ENCODE measurements around the gene CFAP77.

The CFAP77 gene

DNA sequence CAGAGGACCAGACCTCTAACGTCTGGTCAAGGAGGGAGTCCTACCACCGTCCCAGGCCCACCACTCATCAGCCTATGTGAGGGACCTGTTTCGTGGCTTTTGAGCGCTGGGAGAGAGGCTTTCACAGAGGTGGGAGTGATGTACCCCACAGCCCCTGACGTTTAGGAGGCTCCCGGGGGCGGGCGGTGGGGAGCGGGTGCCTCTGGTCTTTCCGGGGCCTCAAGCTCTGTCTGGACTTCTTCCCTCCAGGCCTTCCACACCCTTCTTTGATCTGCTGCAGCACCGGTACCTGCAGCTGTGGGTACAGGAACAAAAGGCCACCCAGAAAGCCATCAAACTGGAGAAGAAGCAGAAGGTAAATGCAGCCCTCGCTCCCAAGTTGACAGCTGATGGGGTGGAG is 127.3 kb downstream of the CFAP77 start:
- DNase-seq: no peak
- in situ Hi-C loops (cut with MboI; ENCODE audit: low pct_unique_long_range_greater_than_20kb, low sequenced_read_pairs): no loop called here

- in situ Hi-C loops (cut with MboI; ENCODE audit: low pct_unique_long_range_greater_than_20kb, low sequenced_read_pairs): no loop called here
- no peak for DNase-seq
Measured at GRCh38 chr9:132538071-132538470, 128.1 kb downstream of the CFAP77 start.

- no peak for DNase-seq
- in situ Hi-C loops (cut with MboI; ENCODE audit: low pct_unique_long_range_greater_than_20kb, low sequenced_read_pairs): no loop called here
Measured at GRCh38 chr9:132539096-132539495, 129.1 kb downstream of the CFAP77 start.

- in situ Hi-C loops (cut with MboI; ENCODE audit: low pct_unique_long_range_greater_than_20kb, low sequenced_read_pairs): no loop called here
- no peak for DNase-seq
Measured at GRCh38 chr9:132541051-132541450, 131.0 kb downstream of the CFAP77 start.

DNA sequence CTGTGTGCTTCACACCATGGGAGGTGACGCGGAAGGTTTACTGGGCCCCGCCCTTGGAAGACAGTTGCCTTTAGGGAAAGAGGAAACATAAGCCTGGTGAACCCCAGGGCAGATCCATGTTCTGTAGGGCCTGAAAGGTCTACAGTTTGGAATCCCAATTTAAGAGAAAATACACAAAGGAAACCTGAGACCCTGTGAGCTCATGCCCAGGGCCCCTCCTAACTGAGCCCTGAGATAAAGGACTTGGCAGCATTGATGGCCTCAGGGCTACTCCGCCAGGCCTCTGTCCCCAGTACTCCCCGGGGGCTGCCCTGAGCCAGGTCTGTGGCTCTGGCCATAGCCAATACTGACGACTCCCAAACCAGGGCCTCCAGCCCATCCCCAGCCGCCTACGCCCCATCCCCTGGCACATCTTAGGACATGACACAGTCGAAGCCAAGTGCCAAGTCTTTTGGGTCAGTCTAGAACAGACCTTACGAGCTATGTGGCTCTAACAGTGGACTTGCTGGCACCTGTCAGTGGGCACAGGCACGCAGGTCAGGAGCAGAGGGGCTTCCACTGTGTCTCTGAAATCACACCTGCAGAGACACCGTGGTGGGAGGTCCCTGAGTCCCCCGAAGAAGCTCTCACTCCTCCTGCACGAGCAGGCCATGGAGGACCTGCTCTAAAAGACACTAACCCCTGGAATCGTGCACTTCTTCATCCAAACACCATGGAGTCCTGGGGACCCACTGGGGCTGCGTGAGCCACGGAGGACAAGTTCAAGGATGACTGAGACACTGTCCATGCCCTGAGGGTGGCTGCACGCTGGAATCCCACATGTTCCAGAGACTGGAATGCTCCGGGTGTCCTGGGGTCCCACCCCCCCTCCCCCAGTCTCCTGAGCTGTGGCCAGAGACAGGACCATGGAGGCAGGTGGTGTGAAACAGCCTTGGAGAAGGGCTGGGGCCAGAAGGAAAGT is 132.1 kb downstream of the CFAP77 start:
- in situ Hi-C loops (cut with MboI; ENCODE audit: low pct_unique_long_range_greater_than_20kb, low sequenced_read_pairs): no loop called here
- DNase-seq: no peak

GRCh38 chr9:132543251-132543650 is 133.2 kb downstream of the CFAP77 start:
- in situ Hi-C loops (cut with MboI; ENCODE audit: low pct_unique_long_range_greater_than_20kb, low sequenced_read_pairs): no loop called here
- DNase-seq: no peak

GRCh38 chr9:132543960-132544359 is 133.9 kb downstream of the CFAP77 start:
- in situ Hi-C loops (cut with MboI; ENCODE audit: low pct_unique_long_range_greater_than_20kb, low sequenced_read_pairs): no loop called here
- no peak for DNase-seq

DNA sequence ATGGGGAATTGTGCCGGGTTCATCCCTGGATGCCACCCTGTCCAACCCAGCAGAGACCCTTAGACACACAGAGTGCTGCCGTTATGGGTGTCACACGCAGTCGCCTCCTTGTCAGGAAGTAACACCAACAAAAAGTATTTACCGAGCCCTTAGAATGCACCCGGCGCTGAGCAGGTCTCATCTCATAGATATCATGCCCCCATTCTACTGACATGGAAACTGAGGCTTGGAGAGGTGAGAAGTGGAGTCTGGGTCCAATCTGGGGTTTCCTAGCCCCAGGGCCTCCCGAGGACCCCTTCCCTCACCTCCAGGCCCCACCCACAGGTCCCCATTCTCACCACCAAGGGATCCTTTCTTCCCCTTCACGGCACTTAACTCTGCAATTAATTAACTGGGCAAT is 135.6 kb downstream of the CFAP77 start:
- DNase-seq: no peak
- in situ Hi-C loops (cut with MboI; ENCODE audit: low pct_unique_long_range_greater_than_20kb, low sequenced_read_pairs): no loop called here

DNA sequence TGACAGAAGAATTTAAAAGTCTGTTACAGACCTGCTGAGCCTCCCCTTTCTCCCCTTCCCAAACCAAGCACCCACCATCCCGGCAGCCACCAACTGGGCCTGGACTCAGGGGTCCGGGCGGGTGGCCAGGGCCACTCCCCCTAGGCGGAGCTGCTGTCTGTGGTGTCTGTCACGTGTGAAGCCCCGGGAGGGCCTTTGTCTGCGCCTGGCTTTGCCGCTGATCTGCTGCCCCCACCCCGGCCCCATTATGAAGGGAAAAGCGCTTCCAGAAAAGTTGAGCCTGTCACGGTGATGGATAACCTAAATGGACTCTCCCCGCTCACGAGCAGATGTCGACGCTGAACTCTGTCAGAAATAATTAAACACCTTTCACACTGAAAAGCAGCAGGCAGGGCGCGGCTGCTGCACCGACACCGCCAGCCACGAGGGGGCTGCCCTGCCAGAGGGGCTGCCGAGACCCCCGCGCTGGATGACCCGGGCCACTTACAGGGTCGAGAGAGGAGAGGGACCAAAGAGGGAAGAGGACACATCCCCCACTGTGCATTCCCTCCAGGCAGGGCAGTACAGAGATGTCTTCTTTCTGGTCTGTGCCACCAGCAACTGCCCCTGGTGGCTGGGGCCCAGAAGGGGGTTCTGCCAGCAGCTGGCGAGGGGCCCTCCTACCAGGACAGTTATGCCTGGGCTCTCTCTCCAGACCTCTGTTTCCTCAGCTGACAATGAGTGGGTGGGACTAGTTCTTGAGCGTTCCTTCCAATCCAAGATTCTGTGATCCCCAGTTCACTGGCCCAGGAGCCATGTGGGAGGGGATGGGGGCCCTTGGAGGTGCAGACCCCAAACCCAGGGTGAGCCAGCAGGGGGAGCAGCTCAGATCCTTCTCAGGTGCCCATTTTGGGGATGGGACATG is 136.4 kb downstream of the CFAP77 start:
- in situ Hi-C loops (cut with MboI; ENCODE audit: low pct_unique_long_range_greater_than_20kb, low sequenced_read_pairs): no loop called here
- peak; percentile 26 for DNase-seq

DNA sequence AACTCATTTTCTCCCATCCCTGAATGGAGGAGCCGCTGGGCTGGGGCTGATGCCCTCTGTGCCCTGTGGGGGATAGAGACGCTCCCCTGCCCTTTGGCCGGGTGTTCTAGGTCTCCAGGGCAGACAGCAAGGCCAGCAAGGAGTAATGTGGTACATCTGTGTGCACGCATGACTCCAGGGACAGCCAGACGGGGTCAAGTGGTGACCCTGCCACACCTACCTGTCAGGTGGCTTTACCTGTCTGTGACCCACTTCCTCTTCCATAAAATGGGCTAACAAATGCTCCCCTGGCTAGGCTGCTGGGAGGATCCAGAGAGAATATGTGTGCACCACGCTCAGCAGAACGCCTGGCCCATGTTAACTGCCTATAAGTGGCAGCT is 137.0 kb downstream of the CFAP77 start:
- in situ Hi-C loops (cut with MboI; ENCODE audit: low pct_unique_long_range_greater_than_20kb, low sequenced_read_pairs): no loop called here
- DNase-seq: no peak

DNA sequence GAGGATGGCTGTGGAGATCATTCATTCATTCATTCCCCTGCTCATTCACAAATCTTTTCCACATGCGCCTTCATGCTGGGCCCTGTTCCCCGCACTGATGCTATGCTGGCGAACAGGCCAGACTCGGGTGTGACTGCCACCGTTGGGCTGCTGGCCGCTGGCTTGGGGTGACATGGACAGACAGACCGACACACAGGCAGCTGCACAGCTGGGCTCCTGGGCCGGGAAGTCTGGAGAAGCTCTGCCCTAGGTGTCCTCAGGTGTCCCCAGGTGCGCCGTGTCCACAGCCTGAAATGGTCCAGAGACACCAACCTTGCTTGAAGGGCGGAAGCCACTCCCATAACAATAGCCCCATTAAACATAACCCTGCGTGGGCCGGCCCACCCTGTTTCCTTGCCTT is 137.4 kb downstream of the CFAP77 start:
- in situ Hi-C loops (cut with MboI; ENCODE audit: low pct_unique_long_range_greater_than_20kb, low sequenced_read_pairs): no loop called here

GRCh38 chr9:132547976-132548730 is 138.1 kb downstream of the CFAP77 start:
- in situ Hi-C loops (cut with MboI; ENCODE audit: low pct_unique_long_range_greater_than_20kb, low sequenced_read_pairs): no loop called here
- DNase-seq: no peak

More for the DNA sequence above, 137.4 kb downstream of the CFAP77 start:
- DNase-seq: no peak

GRCh38 chr9:132548751-132549640 is 139.0 kb downstream of the CFAP77 start:
- in situ Hi-C loops (cut with MboI; ENCODE audit: low pct_unique_long_range_greater_than_20kb, low sequenced_read_pairs): no loop called here
- no peak for DNase-seq

- in situ Hi-C loops (cut with MboI; ENCODE audit: low pct_unique_long_range_greater_than_20kb, low sequenced_read_pairs): no loop called here
- DNase-seq: no peak
Measured at GRCh38 chr9:132551556-132551955, 141.5 kb downstream of the CFAP77 start.

DNA sequence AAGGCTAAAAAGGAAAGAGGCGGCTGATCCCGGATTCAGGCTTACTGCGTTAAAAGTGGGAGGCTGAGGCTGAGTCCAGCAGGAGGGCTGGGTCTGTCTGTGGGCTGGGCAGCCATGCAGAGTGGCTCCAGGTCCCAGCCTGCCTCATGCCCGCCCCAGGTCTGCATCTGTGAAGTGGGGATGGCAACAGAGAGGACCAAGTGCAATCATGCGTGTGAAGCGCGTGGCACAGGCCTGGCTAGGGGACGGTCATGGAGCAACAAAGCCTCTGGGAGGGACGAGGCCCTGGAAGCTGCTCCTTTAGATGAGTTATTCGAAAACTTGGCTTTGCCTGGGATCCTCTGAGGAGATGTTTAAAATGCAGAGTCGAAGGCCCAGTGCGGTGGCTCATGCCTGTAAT is 142.0 kb downstream of the CFAP77 start:
- DNase-seq: no peak
- in situ Hi-C loops (cut with MboI; ENCODE audit: low pct_unique_long_range_greater_than_20kb, low sequenced_read_pairs): no loop called here

GRCh38 chr9:132554755-132555154 is 144.7 kb downstream of the CFAP77 start:
- DNase-seq: no peak
- in situ Hi-C loops (cut with MboI; ENCODE audit: low pct_unique_long_range_greater_than_20kb, low sequenced_read_pairs): no loop called here

DNA sequence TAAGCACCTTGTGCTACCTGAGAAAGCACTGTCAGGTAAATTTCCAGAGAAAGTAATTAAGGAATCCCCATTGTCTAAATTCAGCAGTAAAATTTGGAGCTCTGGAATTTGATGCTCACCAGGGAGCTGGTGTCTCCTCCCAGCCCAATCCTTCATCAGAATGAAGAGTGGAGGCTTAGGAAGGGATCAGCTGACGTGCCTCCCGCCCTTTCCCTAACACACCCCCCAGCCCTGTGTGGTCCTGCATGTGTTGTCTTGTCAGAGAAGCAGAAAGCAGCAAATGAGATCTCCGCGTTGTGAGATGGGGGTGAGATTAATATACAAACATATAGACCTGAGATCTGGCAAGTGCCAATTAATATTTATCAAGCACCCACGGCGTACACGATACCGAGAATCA is 145.5 kb downstream of the CFAP77 start:
- in situ Hi-C loops (cut with MboI; ENCODE audit: low pct_unique_long_range_greater_than_20kb, low sequenced_read_pairs): no loop called here
- no peak for DNase-seq

DNA sequence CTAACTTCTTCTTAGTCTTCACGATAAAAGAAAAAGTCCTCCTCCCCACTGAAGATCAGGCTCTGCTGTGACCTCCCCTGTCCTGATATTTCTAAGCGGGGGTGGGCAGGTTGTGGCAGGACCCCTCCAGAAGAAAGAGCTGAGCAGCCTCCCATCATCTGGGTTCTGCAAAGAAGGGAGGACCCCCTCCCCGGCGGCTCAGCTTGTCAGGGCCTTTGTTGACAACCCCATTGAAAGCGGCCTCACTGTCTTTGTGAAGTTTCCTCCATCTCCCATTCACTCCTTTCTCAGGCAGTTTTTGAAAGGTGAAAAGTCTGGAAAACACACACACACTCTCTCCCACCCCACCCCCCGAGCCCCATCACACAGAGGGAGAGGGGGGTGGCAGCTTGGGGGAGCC is 146.2 kb downstream of the CFAP77 start:
- in situ Hi-C loops (cut with MboI; ENCODE audit: low pct_unique_long_range_greater_than_20kb, low sequenced_read_pairs): no loop called here
- DNase-seq: no peak
